Ascending aorta (tissue), 2 donors: ENCODE results near the gene CCL16. TPM values are rescaled to one million over a fixed set of nuclear protein-coding genes. Genes with fewer than 3 reads are reported as not detected.
A peak's percentile ranks its signal among the peaks of the same experiment; 100 is the strongest.

Experiments used
- DNase-seq, 2 donors: peaks; one replicate each; pipeline ENCODE4 v3.0.0-alpha.2; 2019; ENCODE audit warnings: low spot score in 2 of 2
- H3K27ac ChIP-seq, 2 donors: fragments of 200-600 bp; sonication (generic); one replicate each; pipeline ENCODE4 v1.5.1; 2016 to 2017; ENCODE audit warnings: mild to moderate bottlenecking in 1 of 2
- H3K27me3 ChIP-seq: fragments of 200-600 bp; sonication (generic); one replicate; pipeline ENCODE4 v1.5.1; 2017
- H3K36me3 ChIP-seq, 2 donors: fragments of 200-600 bp; sonication (generic); one replicate each; pipeline ENCODE4 v1.5.1; 2016
- H3K4me1 ChIP-seq, 2 donors: fragments of 200-600 bp; sonication (generic); one replicate each; pipeline ENCODE4 v1.5.1; 2016 to 2017; ENCODE audit warnings: mild to moderate bottlenecking in 1 of 2
- H3K4me3 ChIP-seq, 2 donors: fragments of 200-600 bp; sonication (generic); one replicate each; pipeline ENCODE4 v1.5.1; 2016 to 2017; ENCODE audit warnings: mild to moderate bottlenecking in 1 of 2
- H3K9me3 ChIP-seq, 2 donors: fragments of 200-600 bp; sonication (generic); one replicate each; pipeline ENCODE4 v1.5.1; 2016
- CTCF ChIP-seq, 3 experiments: fragments of 200-600 bp in 2 of 3; fragments of 450-650 bp in 1 of 3; sonication (generic) in 2 of 3; IDR thresholded peaks; one replicate each; pipeline ENCODE4 v1.5.1; 2016 to 2019; ENCODE audit warnings: antibody characterized with exemption in 3 of 3, mild to moderate bottlenecking in 1 of 3, moderate library complexity in 1 of 3
- intact Hi-C: fragments of 100-400 bp; cut with DNase I; formaldehyde crosslinking; loops from one replicate; pipeline ENCODE4 v1.15.1; 2023
- total RNA-seq: library from RNA; depleted of rRNA; stranded (reverse); fragments of >200 nt; gene quantifications from one replicate; pipeline ENCODE4 v1.1.0, GENCODE V29; 2016

Gene CCL16
- total RNA-seq, 1 donor from 2014 or later, result not detected

GRCh38 chr17:35973333-35974260 lies 7.7 kb downstream of the CCL16 start:
- intact Hi-C loops, result loop anchor here (10.0 kb wide), 1 partner anchor 171 kb away; no protein-coding TSS in a partner anchor
- H3K36me3 ChIP-seq, result no peaks in the 10 kb centered on the region
- no peak overlapping the region for H3K27ac ChIP-seq
- H3K4me3 ChIP-seq, result no peak overlapping the region
- H3K4me1 ChIP-seq, result no peaks in the 10 kb centered on the region
- no peak for DNase-seq
- H3K9me3 ChIP-seq, result no peaks in the 10 kb centered on the region
- no peaks in the 10 kb centered on the region for H3K27me3 ChIP-seq
- no peak for TF ChIP-seq CTCF (IDR thresholded peaks at IDR 0.05)

- H3K36me3 ChIP-seq, result no peaks in the 10 kb centered on the region
- no peaks in the 10 kb centered on the region for H3K9me3 ChIP-seq
- TF ChIP-seq CTCF (IDR thresholded peaks at IDR 0.05), result no peak
- DNase-seq, result no peak
- H3K4me3 ChIP-seq, result no peak overlapping the region
- no peaks in the 10 kb centered on the region for H3K27me3 ChIP-seq
- H3K4me1 ChIP-seq, result no peaks in the 10 kb centered on the region
- intact Hi-C loops, result loop anchor here (10.0 kb wide), 1 partner anchor 172 kb away; no protein-coding TSS in a partner anchor
- H3K27ac ChIP-seq, result no peak overlapping the region
Observed at GRCh38 chr17:35972945-35973332, 8.4 kb downstream of the CCL16 start.

- H3K4me1 ChIP-seq, result no peaks in the 10 kb centered on the region
- H3K4me3 ChIP-seq, result no peak overlapping the region
- TF ChIP-seq CTCF (IDR thresholded peaks at IDR 0.05), result no peak
- no peaks in the 10 kb centered on the region for H3K9me3 ChIP-seq
- H3K36me3 ChIP-seq, result no peaks in the 10 kb centered on the region
- no peaks in the 10 kb centered on the region for H3K27me3 ChIP-seq
- intact Hi-C loops, result loop anchor here (10.0 kb wide), 1 partner anchor 172 kb away; no protein-coding TSS in a partner anchor
- H3K27ac ChIP-seq, result no peak overlapping the region
- no peak for DNase-seq
Observed at GRCh38 chr17:35972535-35972934, 8.8 kb downstream of the CCL16 start.

- no peaks in the 10 kb centered on the region for H3K36me3 ChIP-seq
- intact Hi-C loops, result loop anchor here (10.0 kb wide), 1 partner anchor 173 kb away; no protein-coding TSS in a partner anchor
- H3K9me3 ChIP-seq, result no peaks in the 10 kb centered on the region
- no peaks in the 10 kb centered on the region for H3K27me3 ChIP-seq
- DNase-seq, result no peak
- no peak overlapping the region for H3K4me3 ChIP-seq
- no peak for TF ChIP-seq CTCF (IDR thresholded peaks at IDR 0.05)
- H3K27ac ChIP-seq, result no peak overlapping the region
- no peaks in the 10 kb centered on the region for H3K4me1 ChIP-seq
Observed at GRCh38 chr17:35972066-35972465, 9.2 kb downstream of the CCL16 start.

GRCh38 chr17:35969558-35970380 lies 11.5 kb downstream of the CCL16 start:
- DNase-seq, result peak in 1 of 2 donors; percentile 84
- Histone ChIP-seq H3K4me1 (no peaks in the 10 kb centered on the region), H3K4me3 (no peak overlapping the region), H3K27ac (no peak overlapping the region), H3K9me3 (no peaks in the 10 kb centered on the region), H3K36me3 (no peaks in the 10 kb centered on the region), H3K27me3 (no peaks in the 10 kb centered on the region)
- peak; percentile 49 to 59 (median 51) for TF ChIP-seq CTCF (IDR thresholded peaks at IDR 0.05)
- intact Hi-C loops, result loop anchor here (1.0 to 10.0 kb wide), 2 partner anchors 175 to 514 kb away; no protein-coding TSS in a partner anchor
